Transverse colon (tissue), 4 donors: Measurements from ENCODE around the gene CSTA. TPM values are rescaled to one million over a fixed set of nuclear protein-coding genes. Genes with fewer than 3 reads are reported as not detected.

ENCODE experiments used
- DNase-seq: peaks from one replicate; pipeline ENCODE4 v3.0.0-alpha.2; 2019
- H3K27ac ChIP-seq, 4 donors: fragments of 200-600 bp; sonication (generic); 2 replicates each; pipeline ENCODE4 v1.5.1; 2016 to 2018; ENCODE audit warnings: inconsistent platforms in 4 of 4
- H3K27me3 ChIP-seq: fragments of 200-600 bp; sonication (generic); 2 replicates; pipeline ENCODE4 v1.5.1; 2017; ENCODE audit warnings: inconsistent platforms
- H3K36me3 ChIP-seq, 4 donors: fragments of 200-600 bp; sonication (generic); 2 replicates each; pipeline ENCODE4 v1.5.1; 2017 to 2019; ENCODE audit warnings: inconsistent platforms in 4 of 4
- H3K4me1 ChIP-seq, 4 donors: fragments of 200-600 bp; sonication (generic); 2 replicates each; pipeline ENCODE4 v1.5.1; 2017 to 2020; ENCODE audit warnings: inconsistent platforms in 4 of 4
- H3K4me3 ChIP-seq, 4 donors: fragments of 200-600 bp; sonication (generic); 1 replicate in 1 of 4; 2 replicates in 3 of 4; pipeline versions ENCODE4 v1.5.1 to v1.6.1; 2017 to 2019; ENCODE audit warnings: inconsistent platforms in 4 of 4
- H3K9me3 ChIP-seq, 2 donors: fragments of 200-600 bp; sonication (generic); 2 replicates each; pipeline ENCODE4 v1.5.1; 2017 to 2019; ENCODE audit warnings: inconsistent platforms in 2 of 2
- EP300 ChIP-seq: sonication (generic); formaldehyde crosslinking; IDR thresholded peaks from one replicate; pipeline ENCODE4 v1.6.1; 2017; ENCODE audit warnings: antibody characterized with exemption, low read depth
- POLR2A ChIP-seq: fragments of 450-650 bp; IDR thresholded peaks from one replicate; pipeline ENCODE4 v1.6.1; 2016; ENCODE audit warnings: antibody characterized with exemption, mild to moderate bottlenecking, moderate library complexity
- POLR2AphosphoS5 ChIP-seq, 3 donors: sonication (generic); formaldehyde crosslinking; IDR thresholded peaks; one replicate each; pipeline ENCODE4 v1.6.1; 2016; ENCODE audit warnings: antibody characterized with exemption in 3 of 3
- WGBS, 2 donors: methylation state at CpG; one replicate each; pipeline ENCODE4 v1.1.5; 2018; ENCODE audit warnings: low coverage in 1 of 2; 5-methylcytosine and 5-hydroxymethylcytosine counted together
- in situ Hi-C, 4 donors: fragments of 200-750 bp; cut with MboI; loops; one replicate each; pipeline versions ENCODE4 v1.15.0 to v1.15.1; 2017; ENCODE audit warnings: low sequenced_read_pairs in 3 of 4, low pct_ligation_motif_present in 1 of 4, low pct_unique_long_range_greater_than_20kb in 1 of 4
- intact Hi-C: fragments of 100-400 bp; cut with DNase I; formaldehyde crosslinking; loops from one replicate; pipeline ENCODE4 v1.15.1; 2023; ENCODE audit warnings: low total_unique reads
- total RNA-seq, 4 donors: library from RNA; depleted of rRNA; stranded (reverse); fragments of >200 nt; gene quantifications; one replicate each; pipeline ENCODE4 v1.1.0, GENCODE V29; 2016
- TF ChIP-seq, protein P1 (sequence below), 5 experiments: fragments of 200-600 bp in 3 of 5; fragments of 450-650 bp in 2 of 5; sonication (generic) in 3 of 5; IDR thresholded peaks; 1 replicate in 2 of 5; 2 replicates in 3 of 5; pipeline ENCODE4 v1.5.1; 2016 to 2017; ENCODE audit warnings: antibody characterized with exemption in 5 of 5, inconsistent platforms in 3 of 5, mild to moderate bottlenecking in 2 of 5, moderate library complexity in 1 of 5

Gene CSTA
- total RNA-seq, 4 donors from 2014 or later = 1.4 TPM; not detected in 3

DNA sequence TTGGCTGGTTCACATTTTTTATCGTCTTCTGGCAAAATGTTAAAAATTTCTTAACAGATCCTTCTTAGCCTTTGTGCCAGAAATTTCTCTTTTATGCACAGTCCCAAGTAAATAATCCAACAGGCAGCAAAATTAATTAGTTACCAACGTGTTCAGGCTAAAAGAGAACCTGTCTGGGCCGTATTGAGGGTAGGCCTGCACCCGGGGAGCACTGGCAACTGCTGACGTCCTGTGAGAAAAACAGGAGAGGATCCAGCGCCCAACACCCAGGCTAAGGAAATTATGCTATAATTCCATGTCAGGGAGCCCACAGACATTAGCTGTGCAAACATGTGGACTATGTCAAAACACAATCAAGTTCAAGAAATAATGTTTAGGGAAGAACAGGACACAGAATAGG is 30.7 kb upstream of the CSTA start:
- intact Hi-C loops (no loop called here), in situ Hi-C loops (no loop called here)
- Histone ChIP-seq H3K9me3 (no peaks in the 10 kb centered on the region), H3K4me3 (no peak overlapping the region), H3K27ac (no peak overlapping the region), H3K4me1 (peaks cover 0 to 5% (median 3%) of the 10 kb centered on the region in 4 donors), H3K36me3 (no peaks in the 10 kb centered on the region), H3K27me3 (no peaks in the 10 kb centered on the region)
- DNase-seq = no peak
- TF ChIP-seq POLR2AphosphoS5 (IDR thresholded peaks at IDR 0.05) (no peak), EP300 (no peak), POLR2A (no peak)
- TF ChIP-seq, protein P1, sequence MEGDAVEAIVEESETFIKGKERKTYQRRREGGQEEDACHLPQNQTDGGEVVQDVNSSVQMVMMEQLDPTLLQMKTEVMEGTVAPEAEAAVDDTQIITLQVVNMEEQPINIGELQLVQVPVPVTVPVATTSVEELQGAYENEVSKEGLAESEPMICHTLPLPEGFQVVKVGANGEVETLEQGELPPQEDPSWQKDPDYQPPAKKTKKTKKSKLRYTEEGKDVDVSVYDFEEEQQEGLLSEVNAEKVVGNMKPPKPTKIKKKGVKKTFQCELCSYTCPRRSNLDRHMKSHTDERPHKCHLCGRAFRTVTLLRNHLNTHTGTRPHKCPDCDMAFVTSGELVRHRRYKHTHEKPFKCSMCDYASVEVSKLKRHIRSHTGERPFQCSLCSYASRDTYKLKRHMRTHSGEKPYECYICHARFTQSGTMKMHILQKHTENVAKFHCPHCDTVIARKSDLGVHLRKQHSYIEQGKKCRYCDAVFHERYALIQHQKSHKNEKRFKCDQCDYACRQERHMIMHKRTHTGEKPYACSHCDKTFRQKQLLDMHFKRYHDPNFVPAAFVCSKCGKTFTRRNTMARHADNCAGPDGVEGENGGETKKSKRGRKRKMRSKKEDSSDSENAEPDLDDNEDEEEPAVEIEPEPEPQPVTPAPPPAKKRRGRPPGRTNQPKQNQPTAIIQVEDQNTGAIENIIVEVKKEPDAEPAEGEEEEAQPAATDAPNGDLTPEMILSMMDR (IDR thresholded peaks at IDR 0.05) = no peak
- 50 to 62% methylated on average over 6 of the region's 6 CpGs for WGBS, 2 donors

DNA sequence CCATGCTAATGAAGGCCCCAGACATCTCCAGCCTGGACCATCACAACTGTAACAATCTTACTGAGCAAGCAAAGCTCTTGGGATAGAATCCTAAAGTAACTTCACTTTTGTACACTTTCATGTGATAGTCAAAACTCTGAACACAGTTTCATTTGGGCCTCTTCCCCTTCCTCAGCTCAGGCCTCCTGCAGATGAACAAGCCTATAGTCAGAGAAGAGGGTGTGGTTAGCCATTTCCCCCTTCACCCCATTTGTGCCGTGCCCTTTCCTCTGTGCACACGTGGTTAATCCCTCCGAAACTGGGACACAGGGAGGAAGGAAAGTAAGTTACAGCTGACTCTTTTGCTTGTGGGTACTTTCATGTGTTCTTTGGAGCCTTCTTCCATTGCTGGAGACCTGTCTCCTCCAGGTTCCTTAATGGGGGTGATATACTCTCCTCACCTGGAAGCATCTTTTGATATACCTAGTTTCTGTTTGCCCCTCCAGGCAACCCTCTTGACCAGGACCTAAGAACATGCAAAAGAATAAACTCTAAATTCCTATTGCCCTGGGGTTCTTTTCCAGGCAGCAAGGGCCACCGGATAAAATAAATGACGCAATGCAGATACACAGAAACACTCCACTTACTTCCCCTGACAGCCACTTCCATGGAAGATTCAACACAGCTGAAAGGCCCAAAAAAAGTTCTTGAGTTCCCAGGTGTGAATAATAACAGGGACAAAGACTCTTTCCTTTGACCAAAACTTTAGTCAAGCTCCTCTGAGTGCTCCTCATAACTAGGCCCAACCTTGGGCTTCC is 29.6 kb upstream of the CSTA start:
- WGBS, 2 donors = 48 to 52% methylated on average over 5 of the region's 5 CpGs
- H3K27me3 ChIP-seq = no peaks in the 10 kb centered on the region
- intact Hi-C loops (no loop called here), in situ Hi-C loops (no loop called here)
- H3K27ac ChIP-seq = no peak overlapping the region
- peaks cover 0 to 5% (median 3%) of the 10 kb centered on the region in 4 donors for H3K4me1 ChIP-seq
- no peak overlapping the region for H3K4me3 ChIP-seq
- TF ChIP-seq, protein P1 (IDR thresholded peaks at IDR 0.05) = no peak
- DNase-seq = no peak
- no peaks in the 10 kb centered on the region for H3K9me3 ChIP-seq
- H3K36me3 ChIP-seq = no peaks in the 10 kb centered on the region

DNA sequence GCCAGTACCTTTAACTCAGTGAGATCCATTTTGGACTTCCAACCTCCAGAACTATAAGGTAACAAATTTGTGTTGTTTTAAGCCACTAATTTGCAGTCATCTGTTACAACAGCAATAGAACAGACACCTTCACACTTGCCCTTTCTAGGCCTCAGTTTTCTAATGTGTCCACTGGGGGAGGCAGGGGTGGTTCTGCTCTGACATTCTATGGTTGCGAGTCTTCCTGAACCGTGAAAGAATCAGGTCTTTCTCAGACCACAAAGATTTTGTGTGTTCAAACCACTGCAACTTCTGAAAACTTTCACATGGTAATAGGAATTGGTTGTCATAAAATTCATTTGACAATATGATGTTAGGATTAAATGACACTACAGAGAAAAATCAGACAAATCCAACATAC is 26.8 kb upstream of the CSTA start:
- no peaks in the 10 kb centered on the region for H3K9me3 ChIP-seq
- 35 to 81% methylated on average over 2 of the region's 2 CpGs for WGBS, 2 donors

DNA sequence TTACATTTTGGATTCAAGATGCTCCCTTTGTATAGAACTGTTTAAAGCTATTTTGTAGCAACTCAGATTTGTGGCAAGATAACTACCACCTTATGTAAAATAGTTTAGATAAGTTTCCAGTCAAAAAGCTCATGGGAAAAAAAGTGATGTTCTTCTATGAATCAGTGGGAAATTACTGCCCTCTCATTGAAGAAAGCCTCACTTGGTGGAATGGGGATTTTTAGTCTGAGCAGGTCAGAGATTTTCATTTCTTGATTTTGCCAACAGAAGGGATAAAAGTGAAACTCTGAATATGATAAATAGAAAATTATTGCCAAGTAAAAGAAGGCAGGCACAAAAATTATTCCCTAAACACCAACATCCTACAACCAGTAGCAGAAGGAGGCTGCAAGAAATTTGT is 25.8 kb upstream of the CSTA start:
- Histone ChIP-seq H3K27ac (no peak overlapping the region), H3K36me3 (no peaks in the 10 kb centered on the region), H3K4me3 (no peak overlapping the region), H3K27me3 (no peaks in the 10 kb centered on the region), H3K4me1 (peaks cover 0 to 5% (median 3%) of the 10 kb centered on the region in 4 donors), H3K9me3 (no peaks in the 10 kb centered on the region)
- DNase-seq = no peak
- intact Hi-C loops (no loop called here), in situ Hi-C loops (no loop called here)
- TF ChIP-seq EP300 (no peak), POLR2AphosphoS5 (IDR thresholded peaks at IDR 0.05) (no peak), POLR2A (no peak)
- TF ChIP-seq, protein P1 (IDR thresholded peaks at IDR 0.05) = no peak

More for the DNA sequence above, 26.8 kb upstream of the CSTA start:
- in situ Hi-C loops (no loop called here), intact Hi-C loops (no loop called here)
- no peak for DNase-seq
- no peak overlapping the region for H3K27ac ChIP-seq
- no peaks in the 10 kb centered on the region for H3K36me3 ChIP-seq
- no peaks in the 10 kb centered on the region for H3K27me3 ChIP-seq
- H3K4me1 ChIP-seq = peaks cover 0 to 5% (median 3%) of the 10 kb centered on the region in 4 donors
- no peak for TF ChIP-seq POLR2A
- TF ChIP-seq EP300 = no peak
- TF ChIP-seq POLR2AphosphoS5 (IDR thresholded peaks at IDR 0.05) = no peak
- TF ChIP-seq, protein P1 (IDR thresholded peaks at IDR 0.05) = no peak
- no peak overlapping the region for H3K4me3 ChIP-seq
